Panc1 (cell line): ENCODE results near the gene DNAH6. TPM values are rescaled to one million over a fixed set of nuclear protein-coding genes. Genes with fewer than 3 reads are reported as not detected.

Source experiments
- ATAC-seq: fragments of 200-7000 bp; cut with Tn5 transposase; 2 replicates; pipeline ENCODE4 v1.9.1; 2020; ENCODE audit warnings: mild to moderate bottlenecking, moderate library complexity
- BruUV-seq: library from RNA; stranded (reverse); fragments of 400-500 nt; replicated peaks from 2 replicates; lab custom pipeline; 2021; lab: Mats Ljungman, UMichigan
- CTCF ChIA-PET: fragments of 300-600 bp; sonication (Branson Sonifier 250); formaldehyde crosslinking; loops from one replicate; lab custom pipeline; 2022; ENCODE audit warnings: antibody characterized with exemption; lab: Charles Lee
- POLR2A ChIA-PET: fragments of 300-600 bp; sonication (Branson Sonifier 250); formaldehyde crosslinking; loops from one replicate; lab custom pipeline; 2022; ENCODE audit warnings: antibody characterized with exemption; lab: Charles Lee
- DNase-seq: peaks from one replicate; pipeline ENCODE4 v3.0.0-alpha.2; 2010; ENCODE audit warnings: low read depth, low spot score
- H3K27ac ChIP-seq: 2 replicates; pipeline ENCODE4 v1.5.1; 2011; ENCODE audit warnings: mild to moderate bottlenecking, low read length, inconsistent platforms
- H3K27me3 ChIP-seq: fragments of 200-500 bp; sonication (Bioruptor generic); 2 replicates; pipeline ENCODE4 v1.6.0; 2014; ENCODE audit warnings: low read length, inconsistent platforms; ENCODE audit not compliant: control insufficient read depth, insufficient read depth
- H3K36me3 ChIP-seq: fragments of 200-500 bp; sonication (Bioruptor generic); 2 replicates; pipeline ENCODE4 v1.5.1; 2014; ENCODE audit warnings: inconsistent platforms, mild to moderate bottlenecking, low read length, moderate library complexity; ENCODE audit not compliant: control insufficient read depth, insufficient read depth
- H3K4me1 ChIP-seq: 2 replicates; pipeline ENCODE4 v1.5.1; 2011; ENCODE audit warnings: inconsistent platforms, mild to moderate bottlenecking, low read length, moderate library complexity; ENCODE audit not compliant: control insufficient read depth, insufficient read depth
- H3K4me3 ChIP-seq, 2 experiments: 2 replicates each; pipeline ENCODE4 v1.5.1; 2011 to 2012; ENCODE audit warnings: low read depth in 2 of 2, low read length in 2 of 2, mild to moderate bottlenecking in 2 of 2, inconsistent platforms in 1 of 2, moderate library complexity in 1 of 2
- H3K9me3 ChIP-seq: fragments of 200-500 bp; sonication (Bioruptor generic); 2 replicates; pipeline ENCODE4 v1.5.1; 2014; ENCODE audit warnings: low read depth, mild to moderate bottlenecking, inconsistent platforms, low read length, moderate library complexity; ENCODE audit not compliant: control insufficient read depth, insufficient read depth
- POLR2AphosphoS5 ChIP-seq: IDR thresholded peaks from 2 replicates; pipeline ENCODE4 v1.6.1; 2012; ENCODE audit warnings: mild to moderate bottlenecking, low read depth, low read length, moderate library complexity
- SIN3A ChIP-seq: IDR thresholded peaks from 2 replicates; pipeline ENCODE4 v1.6.1; 2012; ENCODE audit warnings: low read depth, mild to moderate bottlenecking, low read length, moderate library complexity, borderline replicate concordance; ENCODE audit not compliant: insufficient read depth
- TCF7L2 ChIP-seq: IDR thresholded peaks from 2 replicates; pipeline ENCODE4 v1.6.1; 2011; ENCODE audit warnings: mild to moderate bottlenecking, low read depth, low read length, inconsistent platforms
- in situ Hi-C: cut with HindIII; loops from 2 replicates; pipeline ENCODE4 v1.10.0; 2016; ENCODE audit warnings: low sequenced_read_pairs, low pct_unique_long_range_greater_than_20kb
- intact Hi-C: fragments of 100-400 bp; cut with micrococcal nuclease; formaldehyde crosslinking; loops from one replicate; pipeline ENCODE4 v1.10.0; 2022; ENCODE audit not compliant: unreplicated experiment
- total RNA-seq: library from RNA; stranded (reverse); gene quantifications from one replicate; pipeline ENCODE4 v1.2.1, GENCODE V29; 2021; ENCODE audit not compliant: unreplicated experiment
- TF ChIP-seq, protein P1 (sequence below), 2 experiments: IDR thresholded peaks; 2 replicates each; pipeline ENCODE4 v1.6.1; 2011 to 2012; ENCODE audit warnings: low read depth in 2 of 2, control low read depth in 1 of 2, low read length in 1 of 2, mild to moderate bottlenecking in 1 of 2, moderate library complexity in 1 of 2; ENCODE audit not compliant: insufficient read depth in 1 of 2
- TF ChIP-seq, protein P2 (sequence below): fragments of 450-650 bp; IDR thresholded peaks from 2 replicates; pipeline ENCODE4 v1.5.1; 2017; ENCODE audit warnings: mild to moderate bottlenecking

DNAH6 gene
- total RNA-seq, 1 experiment from 2014 or later, result 0.26 TPM

DNA sequence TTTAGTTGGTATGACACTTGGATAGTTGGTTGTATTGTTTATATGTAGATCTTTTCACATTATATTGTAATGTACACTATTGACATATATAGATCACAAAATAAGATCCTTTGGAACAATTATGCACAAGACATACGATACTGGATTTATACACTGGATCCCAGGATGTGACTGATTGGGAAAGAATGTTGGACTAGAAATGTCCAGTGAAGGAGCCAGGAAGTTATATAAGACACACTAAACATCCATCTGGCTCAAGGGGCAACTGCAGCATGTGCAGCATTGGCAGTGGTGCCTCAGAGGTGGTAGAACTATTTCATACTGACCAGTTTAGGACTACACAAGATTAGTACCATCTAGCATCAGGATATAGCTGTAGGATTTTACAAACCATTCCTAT, 259.7 kb downstream of the DNAH6 start:
- Histone ChIP-seq H3K27ac (no peak overlapping the region), H3K4me3 (no peak overlapping the region), H3K36me3 (no peaks in the 10 kb centered on the region), H3K4me1 (no peaks in the 10 kb centered on the region), H3K9me3 (no peaks in the 10 kb centered on the region; the same call in 1 of the 2 replicates), H3K27me3 (no peaks in the 10 kb centered on the region)
- intact Hi-C loops, result no loop called here
- ATAC-seq (no peak), DNase-seq (no peak)
- POLR2A ChIA-PET, result no interaction called here
- no TSS peak for BruUV-seq
- in situ Hi-C loops, result no loop called here
- TF ChIP-seq TCF7L2, result no peak
- TF ChIP-seq SIN3A, result no peak
- TF ChIP-seq, protein P1, sequence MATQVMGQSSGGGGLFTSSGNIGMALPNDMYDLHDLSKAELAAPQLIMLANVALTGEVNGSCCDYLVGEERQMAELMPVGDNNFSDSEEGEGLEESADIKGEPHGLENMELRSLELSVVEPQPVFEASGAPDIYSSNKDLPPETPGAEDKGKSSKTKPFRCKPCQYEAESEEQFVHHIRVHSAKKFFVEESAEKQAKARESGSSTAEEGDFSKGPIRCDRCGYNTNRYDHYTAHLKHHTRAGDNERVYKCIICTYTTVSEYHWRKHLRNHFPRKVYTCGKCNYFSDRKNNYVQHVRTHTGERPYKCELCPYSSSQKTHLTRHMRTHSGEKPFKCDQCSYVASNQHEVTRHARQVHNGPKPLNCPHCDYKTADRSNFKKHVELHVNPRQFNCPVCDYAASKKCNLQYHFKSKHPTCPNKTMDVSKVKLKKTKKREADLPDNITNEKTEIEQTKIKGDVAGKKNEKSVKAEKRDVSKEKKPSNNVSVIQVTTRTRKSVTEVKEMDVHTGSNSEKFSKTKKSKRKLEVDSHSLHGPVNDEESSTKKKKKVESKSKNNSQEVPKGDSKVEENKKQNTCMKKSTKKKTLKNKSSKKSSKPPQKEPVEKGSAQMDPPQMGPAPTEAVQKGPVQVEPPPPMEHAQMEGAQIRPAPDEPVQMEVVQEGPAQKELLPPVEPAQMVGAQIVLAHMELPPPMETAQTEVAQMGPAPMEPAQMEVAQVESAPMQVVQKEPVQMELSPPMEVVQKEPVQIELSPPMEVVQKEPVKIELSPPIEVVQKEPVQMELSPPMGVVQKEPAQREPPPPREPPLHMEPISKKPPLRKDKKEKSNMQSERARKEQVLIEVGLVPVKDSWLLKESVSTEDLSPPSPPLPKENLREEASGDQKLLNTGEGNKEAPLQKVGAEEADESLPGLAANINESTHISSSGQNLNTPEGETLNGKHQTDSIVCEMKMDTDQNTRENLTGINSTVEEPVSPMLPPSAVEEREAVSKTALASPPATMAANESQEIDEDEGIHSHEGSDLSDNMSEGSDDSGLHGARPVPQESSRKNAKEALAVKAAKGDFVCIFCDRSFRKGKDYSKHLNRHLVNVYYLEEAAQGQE (IDR thresholded peaks at IDR 0.05; ENCODE audit: insufficient read depth in 1 of 2, low read depth in 2 of 2, low read length in 1 of 2), result no peak
- TF ChIP-seq POLR2AphosphoS5, result no peak
- TF ChIP-seq, protein P2, sequence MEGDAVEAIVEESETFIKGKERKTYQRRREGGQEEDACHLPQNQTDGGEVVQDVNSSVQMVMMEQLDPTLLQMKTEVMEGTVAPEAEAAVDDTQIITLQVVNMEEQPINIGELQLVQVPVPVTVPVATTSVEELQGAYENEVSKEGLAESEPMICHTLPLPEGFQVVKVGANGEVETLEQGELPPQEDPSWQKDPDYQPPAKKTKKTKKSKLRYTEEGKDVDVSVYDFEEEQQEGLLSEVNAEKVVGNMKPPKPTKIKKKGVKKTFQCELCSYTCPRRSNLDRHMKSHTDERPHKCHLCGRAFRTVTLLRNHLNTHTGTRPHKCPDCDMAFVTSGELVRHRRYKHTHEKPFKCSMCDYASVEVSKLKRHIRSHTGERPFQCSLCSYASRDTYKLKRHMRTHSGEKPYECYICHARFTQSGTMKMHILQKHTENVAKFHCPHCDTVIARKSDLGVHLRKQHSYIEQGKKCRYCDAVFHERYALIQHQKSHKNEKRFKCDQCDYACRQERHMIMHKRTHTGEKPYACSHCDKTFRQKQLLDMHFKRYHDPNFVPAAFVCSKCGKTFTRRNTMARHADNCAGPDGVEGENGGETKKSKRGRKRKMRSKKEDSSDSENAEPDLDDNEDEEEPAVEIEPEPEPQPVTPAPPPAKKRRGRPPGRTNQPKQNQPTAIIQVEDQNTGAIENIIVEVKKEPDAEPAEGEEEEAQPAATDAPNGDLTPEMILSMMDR, result no peak
- CTCF ChIA-PET, result no interaction called here

DNA sequence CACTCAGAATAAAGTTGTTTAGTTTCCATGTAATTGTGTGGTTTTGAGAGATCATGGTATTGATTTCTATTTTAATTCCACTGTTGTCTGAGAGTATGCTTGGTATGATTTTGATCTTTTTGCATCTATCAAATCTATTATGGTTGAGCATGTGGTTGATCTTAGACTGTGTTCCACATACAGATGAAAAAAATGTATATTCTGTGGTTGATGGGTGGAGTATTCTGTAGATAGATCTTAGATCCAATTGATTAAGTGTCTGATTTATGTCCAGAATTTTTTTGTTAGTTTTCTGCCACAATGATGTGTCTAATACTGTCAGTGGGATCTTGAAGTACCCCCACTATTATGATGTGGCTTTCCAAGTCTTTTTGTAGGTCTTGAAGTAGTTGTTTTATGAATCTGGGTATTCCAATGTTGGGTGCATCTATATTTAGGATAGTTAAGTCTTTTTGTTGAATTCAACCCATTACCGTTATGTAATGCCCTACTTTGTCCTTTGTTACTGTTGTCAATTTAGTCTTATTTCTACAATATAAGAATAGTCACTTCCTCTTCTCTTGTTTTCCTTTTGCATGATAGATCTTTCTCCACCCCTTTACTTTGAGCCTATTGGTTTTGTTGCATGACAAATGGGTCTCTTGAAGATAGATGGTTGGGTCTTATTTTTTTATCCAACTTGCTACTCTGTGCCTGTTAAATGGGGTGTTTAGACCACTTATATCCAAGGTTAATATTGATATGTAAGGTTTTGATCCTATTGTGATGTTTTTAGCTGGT, 262.8 kb downstream of the DNAH6 start:
- ChIA-PET CTCF (no interaction called here), POLR2A (no interaction called here)
- no peak for DNase-seq
- H3K27ac ChIP-seq, result no peak overlapping the region
- H3K9me3 ChIP-seq, result no peaks in the 10 kb centered on the region
- in situ Hi-C loops, result no loop called here
- ATAC-seq, result no peak
- H3K27me3 ChIP-seq, result no peaks in the 10 kb centered on the region
- no peaks in the 10 kb centered on the region for H3K36me3 ChIP-seq
- intact Hi-C loops, result no loop called here
- no TSS peak for BruUV-seq
- no peak overlapping the region for H3K4me3 ChIP-seq
- H3K4me1 ChIP-seq, result no peaks in the 10 kb centered on the region
- TF ChIP-seq, protein P1 (IDR thresholded peaks at IDR 0.05; ENCODE audit: insufficient read depth in 1 of 2, low read depth in 2 of 2, low read length in 1 of 2), result no peak
- TF ChIP-seq POLR2AphosphoS5 (no peak), TCF7L2 (no peak)
